ENCODE data around the gene HSDL1.

DNA sequence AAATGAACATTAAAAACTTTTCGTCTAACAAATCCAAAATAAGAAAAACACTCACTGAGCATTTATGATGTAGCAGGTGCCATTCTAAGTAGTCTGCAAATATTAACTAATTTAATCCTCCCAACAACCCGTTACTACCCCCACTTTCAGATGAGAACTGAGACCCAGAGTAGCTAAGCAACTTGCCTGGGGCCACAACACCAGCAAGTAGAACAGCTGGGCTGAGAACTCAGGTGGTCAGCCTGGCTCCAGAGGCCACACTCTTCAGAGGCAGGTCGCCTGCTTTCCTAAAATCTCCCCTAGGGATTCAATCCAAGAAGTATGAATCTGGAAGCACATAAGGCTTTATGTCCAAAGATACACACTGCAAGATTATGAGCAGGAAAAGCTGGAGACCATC, 34.5 kb downstream of the HSDL1 start:
- TF ChIP-seq, protein P1, sequence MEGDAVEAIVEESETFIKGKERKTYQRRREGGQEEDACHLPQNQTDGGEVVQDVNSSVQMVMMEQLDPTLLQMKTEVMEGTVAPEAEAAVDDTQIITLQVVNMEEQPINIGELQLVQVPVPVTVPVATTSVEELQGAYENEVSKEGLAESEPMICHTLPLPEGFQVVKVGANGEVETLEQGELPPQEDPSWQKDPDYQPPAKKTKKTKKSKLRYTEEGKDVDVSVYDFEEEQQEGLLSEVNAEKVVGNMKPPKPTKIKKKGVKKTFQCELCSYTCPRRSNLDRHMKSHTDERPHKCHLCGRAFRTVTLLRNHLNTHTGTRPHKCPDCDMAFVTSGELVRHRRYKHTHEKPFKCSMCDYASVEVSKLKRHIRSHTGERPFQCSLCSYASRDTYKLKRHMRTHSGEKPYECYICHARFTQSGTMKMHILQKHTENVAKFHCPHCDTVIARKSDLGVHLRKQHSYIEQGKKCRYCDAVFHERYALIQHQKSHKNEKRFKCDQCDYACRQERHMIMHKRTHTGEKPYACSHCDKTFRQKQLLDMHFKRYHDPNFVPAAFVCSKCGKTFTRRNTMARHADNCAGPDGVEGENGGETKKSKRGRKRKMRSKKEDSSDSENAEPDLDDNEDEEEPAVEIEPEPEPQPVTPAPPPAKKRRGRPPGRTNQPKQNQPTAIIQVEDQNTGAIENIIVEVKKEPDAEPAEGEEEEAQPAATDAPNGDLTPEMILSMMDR (IDR thresholded peaks at IDR 0.05) = no peak
- TF ChIP-seq POLR2A (IDR thresholded peaks at IDR 0.05) = no peak
